Testis (tissue), 3 donors: ENCODE results near the gene IL16. TPM values are rescaled to one million over a fixed set of nuclear protein-coding genes. Genes with fewer than 3 reads are reported as not detected.

Experiments used
- DNase-seq: peaks from one replicate; pipeline ENCODE4 v3.0.0-alpha.2; 2019
- H3K27ac ChIP-seq, 2 donors: fragments of 200-600 bp; sonication (generic); one replicate each; pipeline ENCODE4 v1.5.1; 2019
- H3K27me3 ChIP-seq: fragments of 200-600 bp; sonication (generic); one replicate; pipeline ENCODE4 v1.5.1; 2019
- H3K36me3 ChIP-seq: fragments of 200-600 bp; sonication (generic); one replicate; pipeline ENCODE4 v1.5.1; 2017; ENCODE audit warnings: low read depth; ENCODE audit errors: missing control alignments
- H3K4me1 ChIP-seq: fragments of 200-600 bp; sonication (generic); one replicate; pipeline ENCODE4 v1.5.1; 2019
- H3K4me3 ChIP-seq, 2 donors: fragments of 200-600 bp; sonication (generic); one replicate each; pipeline ENCODE4 v1.5.1; 2017 to 2019
- H3K9me3 ChIP-seq: fragments of 200-600 bp; sonication (generic); one replicate; pipeline ENCODE4 v1.5.1; 2017
- POLR2A ChIP-seq: fragments of 450-650 bp; IDR thresholded peaks from one replicate; pipeline ENCODE4 v1.6.1; 2017; ENCODE audit warnings: antibody characterized with exemption, mild to moderate bottlenecking, moderate library complexity
- WGBS, 2 donors: methylation state at CpG; one replicate each; pipeline ENCODE4 v1.1.5; 2018; 5-methylcytosine and 5-hydroxymethylcytosine counted together
- intact Hi-C: fragments of 100-400 bp; cut with DNase I; formaldehyde crosslinking; loops from one replicate; pipeline ENCODE4 v1.15.1; 2023; ENCODE audit warnings: low total_unique reads
- polyA plus RNA-seq: library from polyadenylated mRNA; stranded (reverse); fragments of 350-450 nt; fragmentation: Illumina TruSeq; extraction: RNeasy Lipid Tissue Mini Kit (QIAGEN cat#74804); gene quantifications from one replicate; pipeline ENCODE4 v1.2.3, GENCODE V29; 2014; ENCODE audit warnings: low read depth, low replicate concordance; ENCODE audit not compliant: insufficient read depth
- total RNA-seq, 2 donors: library from RNA; depleted of rRNA; stranded (reverse); fragments of >200 nt; gene quantifications; one replicate each; pipeline ENCODE4 v1.2.3, GENCODE V29; 2016
- TF ChIP-seq, protein P1 (sequence below), 3 experiments: fragments of 450-650 bp in 2 of 3; fragments of 200-600 bp in 1 of 3; sonication (generic) in 1 of 3; IDR thresholded peaks; one replicate each; pipeline ENCODE4 v1.5.1; 2016 to 2019; ENCODE audit warnings: antibody characterized with exemption in 3 of 3, mild to moderate bottlenecking in 2 of 3, moderate library complexity in 1 of 3

The IL16 gene
- total and polyA plus RNA-seq, 3 donors from 2014 or later, result 13.1 to 17.6 (median 14.9) TPM

DNA sequence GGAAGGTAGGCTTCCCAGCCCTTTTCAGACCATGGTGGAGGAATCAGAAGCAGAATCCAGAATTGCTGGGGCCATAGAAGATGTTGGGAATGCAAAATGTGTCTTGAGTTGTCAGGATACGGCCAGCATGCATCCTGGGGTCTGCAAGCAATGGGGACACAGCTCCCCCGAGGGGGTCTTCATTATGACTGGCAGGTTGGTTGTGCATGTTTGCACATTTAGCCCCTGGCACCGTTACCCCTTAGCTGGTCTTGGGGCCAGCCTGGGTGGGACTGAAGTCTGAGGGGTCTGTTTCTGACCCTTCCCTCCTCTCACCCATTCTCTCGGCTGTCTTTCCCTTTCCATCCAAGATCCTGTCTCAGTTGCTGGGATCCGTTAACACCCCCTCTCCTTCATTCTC is 76.5 kb downstream of the IL16 start:
- TF ChIP-seq POLR2A, result no peak
- TF ChIP-seq, protein P1, sequence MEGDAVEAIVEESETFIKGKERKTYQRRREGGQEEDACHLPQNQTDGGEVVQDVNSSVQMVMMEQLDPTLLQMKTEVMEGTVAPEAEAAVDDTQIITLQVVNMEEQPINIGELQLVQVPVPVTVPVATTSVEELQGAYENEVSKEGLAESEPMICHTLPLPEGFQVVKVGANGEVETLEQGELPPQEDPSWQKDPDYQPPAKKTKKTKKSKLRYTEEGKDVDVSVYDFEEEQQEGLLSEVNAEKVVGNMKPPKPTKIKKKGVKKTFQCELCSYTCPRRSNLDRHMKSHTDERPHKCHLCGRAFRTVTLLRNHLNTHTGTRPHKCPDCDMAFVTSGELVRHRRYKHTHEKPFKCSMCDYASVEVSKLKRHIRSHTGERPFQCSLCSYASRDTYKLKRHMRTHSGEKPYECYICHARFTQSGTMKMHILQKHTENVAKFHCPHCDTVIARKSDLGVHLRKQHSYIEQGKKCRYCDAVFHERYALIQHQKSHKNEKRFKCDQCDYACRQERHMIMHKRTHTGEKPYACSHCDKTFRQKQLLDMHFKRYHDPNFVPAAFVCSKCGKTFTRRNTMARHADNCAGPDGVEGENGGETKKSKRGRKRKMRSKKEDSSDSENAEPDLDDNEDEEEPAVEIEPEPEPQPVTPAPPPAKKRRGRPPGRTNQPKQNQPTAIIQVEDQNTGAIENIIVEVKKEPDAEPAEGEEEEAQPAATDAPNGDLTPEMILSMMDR (IDR thresholded peaks at IDR 0.05), result no peak
- no peaks in the 10 kb centered on the region for H3K36me3 ChIP-seq
- intact Hi-C loops, result loop anchor here (5.0 to 10.0 kb wide), 2 partner anchors 62 to 129 kb away; no protein-coding TSS in a partner anchor
- DNase-seq, result no peak
- H3K9me3 ChIP-seq, result no peaks in the 10 kb centered on the region
- H3K4me3 ChIP-seq, result no peak overlapping the region
- H3K4me1 ChIP-seq, result peaks cover 13% of the 10 kb centered on the region
- no peaks in the 10 kb centered on the region for H3K27me3 ChIP-seq
- whole genome bisulfite sequencing, 2 donors, result 90 to 94% methylated on average over 5 of the region's 5 CpGs
- no peak overlapping the region for H3K27ac ChIP-seq

DNA sequence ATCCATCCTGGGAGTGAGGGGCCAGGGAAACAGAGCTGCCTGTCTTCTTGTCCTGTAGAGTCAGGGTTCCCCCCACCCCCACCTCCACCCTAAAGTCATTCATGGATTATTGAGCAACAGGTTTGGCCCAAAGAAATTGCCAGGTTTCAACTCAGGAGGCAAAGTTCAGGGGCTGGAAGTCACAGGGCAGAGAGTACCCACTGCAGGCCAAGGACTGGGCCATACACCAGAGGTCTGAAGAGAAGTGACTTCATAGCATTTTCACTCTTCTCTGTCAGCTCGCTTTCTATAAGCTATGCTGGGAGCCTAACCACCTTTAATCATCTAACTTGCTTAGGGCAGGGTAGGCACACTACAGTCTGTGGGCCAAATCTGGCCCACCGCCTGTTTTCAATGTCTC is 77.2 kb downstream of the IL16 start:
- WGBS, 2 donors, result 95 to 97% methylated on average over 2 of the region's 2 CpGs
- DNase-seq, result no peak
- H3K36me3 ChIP-seq, result no peaks in the 10 kb centered on the region
- H3K4me3 ChIP-seq, result no peak overlapping the region
- no peaks in the 10 kb centered on the region for H3K27me3 ChIP-seq
- H3K4me1 ChIP-seq, result peaks cover 13% of the 10 kb centered on the region
- no peak overlapping the region for H3K27ac ChIP-seq
- H3K9me3 ChIP-seq, result no peaks in the 10 kb centered on the region
- intact Hi-C loops, result loop anchor here (5.0 to 10.0 kb wide), 2 partner anchors 61 to 128 kb away; no protein-coding TSS in a partner anchor
- TF ChIP-seq, protein P1 (IDR thresholded peaks at IDR 0.05), result no peak
- no peak for TF ChIP-seq POLR2A

DNA sequence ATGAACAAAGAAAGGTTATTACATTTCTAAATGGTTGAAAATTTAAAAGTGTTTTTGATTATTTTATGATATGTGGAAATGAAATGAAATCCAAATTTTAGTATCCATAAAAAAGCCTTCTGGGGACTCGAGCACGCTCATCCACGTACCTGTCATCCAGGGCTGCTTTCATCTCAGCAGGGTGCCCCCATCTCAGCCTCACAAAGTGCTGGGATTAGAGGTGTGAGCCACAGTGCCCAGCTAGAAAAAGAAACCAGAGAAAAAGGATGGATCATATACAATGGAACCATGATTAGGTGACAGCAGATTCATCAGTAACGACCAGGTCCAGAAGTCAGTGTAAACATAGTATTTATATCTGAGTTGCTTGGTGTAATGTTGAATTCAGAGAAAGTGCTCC is 77.6 kb downstream of the IL16 start:
- H3K27ac ChIP-seq, result no peak overlapping the region
- TF ChIP-seq, protein P1 (IDR thresholded peaks at IDR 0.05), result no peak
- no peak for TF ChIP-seq POLR2A
- H3K4me1 ChIP-seq, result peaks cover 13% of the 10 kb centered on the region
- H3K4me3 ChIP-seq, result no peak overlapping the region
- no peaks in the 10 kb centered on the region for H3K27me3 ChIP-seq
- no peak for DNase-seq
- WGBS, 2 donors, result 92 to 94% methylated on average over 4 of the region's 4 CpGs
- intact Hi-C loops, result loop anchor here (5.0 to 10.0 kb wide), 2 partner anchors 61 to 128 kb away; no protein-coding TSS in a partner anchor
- no peaks in the 10 kb centered on the region for H3K36me3 ChIP-seq
- no peaks in the 10 kb centered on the region for H3K9me3 ChIP-seq

DNA sequence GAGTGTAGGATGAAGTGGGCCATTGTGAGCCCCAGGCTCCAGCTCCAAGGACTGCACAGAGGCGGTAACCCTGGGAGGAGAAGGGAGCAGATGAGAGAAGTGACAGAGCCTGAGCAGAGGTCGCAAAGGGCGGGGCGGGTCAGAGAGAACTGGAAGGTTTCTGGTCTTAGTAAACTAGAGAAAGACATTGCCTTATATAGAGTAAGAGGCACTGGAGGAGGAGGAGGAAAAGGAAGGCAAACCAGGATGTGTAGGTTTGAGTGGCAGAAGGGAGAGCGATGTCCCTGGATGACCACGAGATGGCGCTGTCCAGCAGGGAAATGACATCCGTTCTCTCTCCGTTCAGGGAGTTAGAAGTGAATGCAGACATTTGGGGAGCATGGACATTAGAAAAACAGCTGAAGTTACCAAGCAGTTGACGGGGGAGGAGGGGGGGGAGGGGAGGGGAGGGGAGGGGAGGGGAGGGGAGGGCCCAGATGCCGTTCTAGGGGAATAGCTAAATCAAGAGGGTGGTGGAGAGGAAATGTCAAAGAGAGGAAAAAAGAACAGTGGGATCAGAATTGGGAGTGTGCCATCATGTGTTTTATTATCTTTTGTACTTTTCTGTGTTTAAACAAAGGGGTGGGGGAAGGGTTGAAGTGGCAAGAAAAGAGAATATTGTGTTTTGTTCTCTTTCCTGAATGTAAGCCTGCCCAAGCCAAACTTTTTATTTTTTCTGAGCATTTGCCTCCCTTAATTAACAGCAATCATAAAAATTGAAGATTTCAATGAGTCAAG is 78.4 kb downstream of the IL16 start:
- H3K9me3 ChIP-seq, result no peaks in the 10 kb centered on the region
- H3K4me3 ChIP-seq, result no peak overlapping the region
- peaks cover 13% of the 10 kb centered on the region for H3K4me1 ChIP-seq
- H3K27me3 ChIP-seq, result no peaks in the 10 kb centered on the region
- H3K27ac ChIP-seq, result no peak overlapping the region
- WGBS, 2 donors, result 21% methylated on average over 11 of the region's 11 CpGs
- TF ChIP-seq, protein P1 (IDR thresholded peaks at IDR 0.05), result peak; percentile 78 to 93 (median 85)
- TF ChIP-seq POLR2A, result no peak
- H3K36me3 ChIP-seq, result no peaks in the 10 kb centered on the region
- peak; percentile 78 for DNase-seq
- intact Hi-C loops, result loop anchor here (5.0 to 10.0 kb wide), 2 partner anchors 60 to 127 kb away; no protein-coding TSS in a partner anchor
